Fibroblast of skin of back (primary cell): ENCODE data around the gene CDK8.

ENCODE experiments used
- DNase-seq: peaks from one replicate; pipeline ENCODE4 v3.0.0-alpha.2; 2013

CDK8 gene

GRCh38 chr13:26320766-26321165 is 66.8 kb downstream of the CDK8 start:
- no peak for DNase-seq

GRCh38 chr13:26323127-26323526 is 69.2 kb downstream of the CDK8 start:
- DNase-seq = no peak

- no peak for DNase-seq
Observed at GRCh38 chr13:26323764-26324163, 69.8 kb downstream of the CDK8 start.

GRCh38 chr13:26324294-26324693 is 70.4 kb downstream of the CDK8 start:
- DNase-seq = no peak

GRCh38 chr13:26324867-26325266 is 70.9 kb downstream of the CDK8 start:
- DNase-seq = no peak

- no peak for DNase-seq
Observed at GRCh38 chr13:26325876-26326275, 71.9 kb downstream of the CDK8 start.

- no peak for DNase-seq
Observed at GRCh38 chr13:26326562-26326961, 72.6 kb downstream of the CDK8 start.

- DNase-seq = no peak
Observed at GRCh38 chr13:26327940-26328725, 74.2 kb downstream of the CDK8 start.

GRCh38 chr13:26335158-26335557 is 81.2 kb downstream of the CDK8 start:
- DNase-seq = no peak

GRCh38 chr13:26340807-26341206 is 86.9 kb downstream of the CDK8 start:
- DNase-seq = peak; percentile 60

- no peak for DNase-seq
Observed at GRCh38 chr13:26342898-26343297, 89.0 kb downstream of the CDK8 start.

- DNase-seq = no peak
Observed at GRCh38 chr13:26343816-26344215, 89.9 kb downstream of the CDK8 start.

GRCh38 chr13:26344980-26345379 is 91.1 kb downstream of the CDK8 start:
- peak; percentile 35 for DNase-seq

- DNase-seq = no peak
Observed at GRCh38 chr13:26348966-26349365, 95.0 kb downstream of the CDK8 start.

GRCh38 chr13:26362261-26362660 is 108.3 kb downstream of the CDK8 start:
- DNase-seq = no peak

- DNase-seq = no peak
Observed at GRCh38 chr13:26370553-26370952, 116.6 kb downstream of the CDK8 start.

GRCh38 chr13:26372747-26373146 is 118.8 kb downstream of the CDK8 start:
- DNase-seq = no peak

GRCh38 chr13:26376430-26376829 is 122.5 kb downstream of the CDK8 start:
- no peak for DNase-seq

GRCh38 chr13:26377038-26377437 is 123.1 kb downstream of the CDK8 start:
- DNase-seq = peak; percentile 11

- no peak for DNase-seq
Observed at GRCh38 chr13:26378116-26378515, 124.2 kb downstream of the CDK8 start.

GRCh38 chr13:26379831-26380230 is 125.9 kb downstream of the CDK8 start:
- DNase-seq = no peak

GRCh38 chr13:26380930-26381329 is 127.0 kb downstream of the CDK8 start:
- DNase-seq = no peak

- DNase-seq = no peak
Observed at GRCh38 chr13:26382366-26382765, 128.4 kb downstream of the CDK8 start.

- DNase-seq = no peak
Observed at GRCh38 chr13:26382835-26383234, 128.9 kb downstream of the CDK8 start.

GRCh38 chr13:26384587-26384986 is 130.7 kb downstream of the CDK8 start:
- DNase-seq = no peak
